DOHH2 (cell line): ENCODE measurements around the gene MAFB.

ENCODE experiments used
- H3F3A ChIP-seq: fragments of 200-600 bp; sonication (generic), shearing (Covaris generic); 2 replicates; pipeline ENCODE4 v1.6.0; 2016; ENCODE audit warnings: antibody characterized with exemption, mild to moderate bottlenecking; ENCODE audit not compliant: control insufficient read depth, insufficient read depth
- H3K27ac ChIP-seq: fragments of 200-600 bp; sonication (generic); 2 replicates; pipeline ENCODE4 v1.5.1; 2014; ENCODE audit warnings: low read depth, mild to moderate bottlenecking, low read length, moderate library complexity
- H3K27me3 ChIP-seq: fragments of 200-600 bp; sonication (generic); 2 replicates; pipeline ENCODE4 v1.6.1; 2014; ENCODE audit warnings: mild to moderate bottlenecking, low read length, mixed read lengths; ENCODE audit not compliant: control insufficient read depth
- H3K36me3 ChIP-seq: fragments of 200-600 bp; sonication (generic); 2 replicates; pipeline ENCODE4 v1.6.1; 2014; ENCODE audit warnings: mild to moderate bottlenecking, low read length, moderate library complexity, mixed read lengths; ENCODE audit not compliant: control insufficient read depth
- H3K4me1 ChIP-seq: fragments of 200-600 bp; sonication (generic); 2 replicates; pipeline ENCODE4 v1.6.1; 2014; ENCODE audit warnings: mild to moderate bottlenecking, low read length, mixed read lengths; ENCODE audit not compliant: control insufficient read depth
- H3K4me2 ChIP-seq: fragments of 200-600 bp; sonication (generic); 2 replicates; pipeline ENCODE4 v1.6.0; 2014; ENCODE audit warnings: mild to moderate bottlenecking, low read length, moderate library complexity
- H3K4me3 ChIP-seq: fragments of 200-600 bp; sonication (generic); 2 replicates; pipeline ENCODE4 v1.5.1; 2014; ENCODE audit warnings: mild to moderate bottlenecking, low read length, mixed read lengths
- H3K79me2 ChIP-seq: fragments of 200-600 bp; sonication (generic); 2 replicates; pipeline ENCODE4 v1.6.1; 2014; ENCODE audit warnings: mild to moderate bottlenecking, low read length, mixed read lengths; ENCODE audit not compliant: control insufficient read depth
- H3K9me2 ChIP-seq: fragments of 200-600 bp; sonication (generic); replicated peaks from 2 replicates; pipeline ENCODE4 v1.6.1; 2014; ENCODE audit warnings: mild to moderate bottlenecking, low read length, mixed read lengths; ENCODE audit not compliant: control insufficient read depth
- H3K9me3 ChIP-seq: fragments of 200-600 bp; sonication (generic); 2 replicates; pipeline ENCODE4 v1.6.1; 2014; ENCODE audit warnings: antibody characterized with exemption, low read length, mixed read lengths; ENCODE audit not compliant: control insufficient read depth, insufficient read depth
- H4K20me1 ChIP-seq: fragments of 200-600 bp; sonication (generic); 2 replicates; pipeline ENCODE4 v1.6.0; 2014; ENCODE audit warnings: low read depth, mild to moderate bottlenecking, antibody characterized with exemption, low read length, moderate library complexity; ENCODE audit not compliant: control insufficient read depth, insufficient read depth
- CTCF ChIP-seq: fragments of 200-600 bp; sonication (generic); IDR thresholded peaks from one replicate; pipeline ENCODE4 v1.5.1; 2014; ENCODE audit warnings: antibody characterized with exemption, mild to moderate bottlenecking, low read depth, low read length; ENCODE audit not compliant: poor library complexity, severe bottlenecking
- EZH2phosphoT487 ChIP-seq: fragments of 200-600 bp; sonication (generic); IDR thresholded peaks from 2 replicates; pipeline ENCODE4 v1.6.1; 2017; ENCODE audit warnings: borderline replicate concordance, mild to moderate bottlenecking, antibody characterized with exemption, low read length, moderate library complexity, mixed read lengths

The MAFB gene

GRCh38 chr20:40695214-40695613 is 6.2 kb upstream of the MAFB start:
- Histone ChIP-seq H3F3A (no peaks in the 10 kb centered on the region), H3K4me3 (no peak overlapping the region), H3K4me2 (no peak overlapping the region), H3K27me3 (peaks cover 92% of the 10 kb centered on the region), H3K9me2 (no peaks in the 10 kb centered on the region), H3K36me3 (no peaks in the 10 kb centered on the region), H3K4me1 (no peaks in the 10 kb centered on the region; the same call in 1 of the 2 replicates), H4K20me1 (no peaks in the 10 kb centered on the region), H3K79me2 (no peaks in the 10 kb centered on the region), H3K27ac (no peak overlapping the region), H3K9me3 (no peaks in the 10 kb centered on the region)
- TF ChIP-seq EZH2phosphoT487 = no peak

GRCh38 chr20:40694246-40694645 is 5.2 kb upstream of the MAFB start:
- H3K27ac ChIP-seq = no peak overlapping the region
- no peaks in the 10 kb centered on the region for H4K20me1 ChIP-seq
- no peaks in the 10 kb centered on the region for H3F3A ChIP-seq
- H3K79me2 ChIP-seq = no peaks in the 10 kb centered on the region
- no peaks in the 10 kb centered on the region for H3K36me3 ChIP-seq
- H3K4me2 ChIP-seq = no peak overlapping the region
- no peak for TF ChIP-seq EZH2phosphoT487
- no peak for TF ChIP-seq CTCF
- no peak overlapping the region for H3K4me3 ChIP-seq
- no peaks in the 10 kb centered on the region for H3K9me2 ChIP-seq
- H3K27me3 ChIP-seq = peaks cover 97% of the 10 kb centered on the region
- no peaks in the 10 kb centered on the region for H3K9me3 ChIP-seq
- peaks cover 7% of the 10 kb centered on the region for H3K4me1 ChIP-seq

- H3K36me3 ChIP-seq = no peaks in the 10 kb centered on the region
- no peaks in the 10 kb centered on the region for H3K9me3 ChIP-seq
- no peak overlapping the region for H3K27ac ChIP-seq
- no peaks in the 10 kb centered on the region for H3F3A ChIP-seq
- H3K4me2 ChIP-seq = no peak overlapping the region
- H3K9me2 ChIP-seq = no peaks in the 10 kb centered on the region
- H3K4me3 ChIP-seq = no peak overlapping the region
- no peaks in the 10 kb centered on the region for H4K20me1 ChIP-seq
- H3K79me2 ChIP-seq = no peaks in the 10 kb centered on the region
- H3K27me3 ChIP-seq = peaks cover 92% of the 10 kb centered on the region
- H3K4me1 ChIP-seq = peaks cover 7% of the 10 kb centered on the region
- TF ChIP-seq EZH2phosphoT487 (0 out of 2 replicates have a peak, but pooled peaks have one; percentile 53), CTCF (no peak)
These were observed 3.4 kb upstream of the MAFB start for GRCh38 chr20:40692240-40693011.

GRCh38 chr20:40691566-40692239 is 2.7 kb upstream of the MAFB start:
- TF ChIP-seq CTCF (no peak), EZH2phosphoT487 (no peak)
- no peaks in the 10 kb centered on the region for H3K9me2 ChIP-seq
- H3K4me1 ChIP-seq = peaks cover 7% of the 10 kb centered on the region
- no peak overlapping the region for H3K4me2 ChIP-seq
- no peaks in the 10 kb centered on the region for H3K9me3 ChIP-seq
- no peaks in the 10 kb centered on the region for H3F3A ChIP-seq
- no peak overlapping the region for H3K4me3 ChIP-seq
- no peaks in the 10 kb centered on the region for H4K20me1 ChIP-seq
- peaks cover 85% of the 10 kb centered on the region for H3K27me3 ChIP-seq
- no peak overlapping the region for H3K27ac ChIP-seq
- H3K79me2 ChIP-seq = no peaks in the 10 kb centered on the region
- no peaks in the 10 kb centered on the region for H3K36me3 ChIP-seq
